Neural crest cell (in vitro differentiated cells): ENCODE results near the gene C14orf119. TPM values are rescaled to one million over a fixed set of nuclear protein-coding genes. Genes with fewer than 3 reads are reported as not detected.

Source experiments
- DNase-seq: peaks from one replicate; pipeline ENCODE4 v3.0.0; 2021; ENCODE audit warnings: low read depth, mixed read lengths, low spot score
- H3K27ac Mint-ChIP-seq: one replicate; pipeline ENCODE4 v1.8.0; 2021; ENCODE audit warnings: mild to moderate bottlenecking, mixed read lengths; ENCODE audit not compliant: unreplicated experiment
- H3K27me3 Mint-ChIP-seq: 2 replicates; pipeline ENCODE4 v1.8.0; 2021; ENCODE audit warnings: low read depth, mild to moderate bottlenecking, mixed read lengths
- H3K36me3 Mint-ChIP-seq: 2 replicates; pipeline ENCODE4 v1.8.0; 2021; ENCODE audit warnings: low read depth, mild to moderate bottlenecking, mixed read lengths
- H3K4me1 Mint-ChIP-seq: 2 replicates; pipeline ENCODE4 v1.8.0; 2021; ENCODE audit warnings: mixed read lengths
- H3K4me3 Mint-ChIP-seq: one replicate; pipeline ENCODE4 v1.8.0; 2021; ENCODE audit warnings: mild to moderate bottlenecking, mixed read lengths
- H3K9me3 Mint-ChIP-seq: 2 replicates; pipeline ENCODE4 v1.8.0; 2021; ENCODE audit warnings: mixed read lengths
- CTCF ChIP-seq: fragments of 200-600 bp; sonication (generic); conservative IDR thresholded peaks from 2 replicates; pipeline ENCODE4 v1.5.0; 2021; ENCODE audit warnings: antibody characterized with exemption, mild to moderate bottlenecking
- total RNA-seq: library from RNA; stranded (reverse); gene quantifications from 2 replicates; pipeline ENCODE4 v1.2.1, GENCODE V29; 2021

The C14orf119 gene
- total RNA-seq, 1 donor from 2014 or later, result 48.6 TPM

GRCh38 chr14:23093104-23093503 is 2.2 kb upstream of the C14orf119 start:
- TF ChIP-seq CTCF, result no peak
- H3K27ac Mint-ChIP-seq, result peak overlapping the region; percentile 13
- no peak for DNase-seq
- H3K36me3 Mint-ChIP-seq, result peaks cover 9% of the 10 kb centered on the region
- no peaks in the 10 kb centered on the region for H3K9me3 Mint-ChIP-seq
- H3K4me1 Mint-ChIP-seq, result peaks cover 15% of the 10 kb centered on the region
- peak overlapping the region; percentile 70 for H3K4me3 Mint-ChIP-seq
- no peaks in the 10 kb centered on the region for H3K27me3 Mint-ChIP-seq

DNA sequence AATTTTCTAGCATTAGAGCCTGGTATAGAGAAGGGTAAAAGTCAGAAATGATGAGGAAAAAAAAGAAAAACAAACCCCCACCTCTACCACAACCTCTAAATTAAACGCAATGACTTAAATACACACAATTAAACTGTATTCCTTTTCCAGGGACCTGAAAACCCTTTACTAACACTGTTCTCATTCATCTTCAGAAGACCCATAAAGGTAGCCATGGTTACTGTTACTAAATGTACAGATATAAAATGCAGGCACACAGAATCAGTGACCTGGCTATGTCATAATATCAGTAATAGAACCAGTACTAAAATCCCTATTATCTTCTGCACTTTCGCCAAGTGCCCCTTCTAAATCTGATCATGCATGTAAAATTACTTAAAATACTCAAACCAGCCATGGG is 1.8 kb upstream of the C14orf119 start:
- H3K4me1 Mint-ChIP-seq, result peaks cover 15% of the 10 kb centered on the region

DNA sequence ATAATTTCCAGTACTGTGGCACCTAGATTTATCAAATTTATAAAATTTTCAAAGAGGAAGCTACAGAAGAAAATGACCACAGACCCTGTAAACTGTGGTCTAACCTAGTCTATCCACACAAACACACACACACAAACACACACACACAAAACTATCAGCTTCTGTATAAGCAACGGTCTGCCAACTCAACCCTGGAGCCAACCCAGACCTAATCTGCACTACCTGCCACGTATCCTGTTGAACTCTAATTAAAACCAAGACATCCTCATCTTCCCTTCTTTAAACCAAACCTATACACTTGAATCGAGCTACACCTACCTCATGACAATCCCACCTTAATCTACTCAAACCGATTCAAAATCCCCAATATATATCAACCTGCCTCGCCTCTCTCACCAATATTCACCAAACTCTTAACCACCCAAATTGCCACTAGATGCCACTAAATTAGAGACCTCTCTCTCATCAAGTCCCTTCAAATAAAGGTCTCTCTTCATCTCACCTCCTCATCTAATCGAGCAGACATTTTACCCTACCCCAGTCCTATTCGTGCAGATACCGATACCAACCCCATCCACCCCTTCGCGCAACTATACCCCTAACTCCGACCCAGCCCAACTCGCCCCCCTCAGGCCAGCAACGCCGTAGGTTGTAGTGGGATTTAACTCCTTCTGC is 1.2 kb upstream of the C14orf119 start:
- peak; percentile 15 for TF ChIP-seq CTCF
- no peak for DNase-seq
- H3K27ac Mint-ChIP-seq, result no peak overlapping the region

More for the DNA sequence above, 1.8 kb upstream of the C14orf119 start:
- TF ChIP-seq CTCF, result no peak
- Mint-ChIP-seq H3K4me3 (no peak overlapping the region), H3K27ac (no peak overlapping the region), H3K9me3 (no peaks in the 10 kb centered on the region), H3K36me3 (peaks cover 9% of the 10 kb centered on the region), H3K27me3 (no peaks in the 10 kb centered on the region)
- DNase-seq, result no peak

GRCh38 chr14:23094666-23095195 is 574 bp upstream of the C14orf119 start, which contains the start of gene ACIN1:
Gene ACIN1 (minus strand): TSS chr14:23095136. CDS start chr14:23095112, 24 bp downstream.
- peak; percentile 100 for DNase-seq
- H3K27ac Mint-ChIP-seq, result no peak within 1 kb of the TSS
- H3K36me3 Mint-ChIP-seq, result peaks cover 8% of the 10 kb centered on the region
- no peaks in the 10 kb centered on the region for H3K9me3 Mint-ChIP-seq
- H3K27me3 Mint-ChIP-seq, result no peaks in the 10 kb centered on the region
- no peak within 1 kb of the TSS for H3K4me3 Mint-ChIP-seq
- peaks cover 15% of the 10 kb centered on the region for H3K4me1 Mint-ChIP-seq
- no peak for TF ChIP-seq CTCF

More for the DNA sequence above, 1.2 kb upstream of the C14orf119 start:
- H3K9me3 Mint-ChIP-seq, result no peaks in the 10 kb centered on the region
- no peaks in the 10 kb centered on the region for H3K27me3 Mint-ChIP-seq
- peaks cover 15% of the 10 kb centered on the region for H3K4me1 Mint-ChIP-seq
- no peak overlapping the region for H3K4me3 Mint-ChIP-seq
- peaks cover 10% of the 10 kb centered on the region for H3K36me3 Mint-ChIP-seq

DNA sequence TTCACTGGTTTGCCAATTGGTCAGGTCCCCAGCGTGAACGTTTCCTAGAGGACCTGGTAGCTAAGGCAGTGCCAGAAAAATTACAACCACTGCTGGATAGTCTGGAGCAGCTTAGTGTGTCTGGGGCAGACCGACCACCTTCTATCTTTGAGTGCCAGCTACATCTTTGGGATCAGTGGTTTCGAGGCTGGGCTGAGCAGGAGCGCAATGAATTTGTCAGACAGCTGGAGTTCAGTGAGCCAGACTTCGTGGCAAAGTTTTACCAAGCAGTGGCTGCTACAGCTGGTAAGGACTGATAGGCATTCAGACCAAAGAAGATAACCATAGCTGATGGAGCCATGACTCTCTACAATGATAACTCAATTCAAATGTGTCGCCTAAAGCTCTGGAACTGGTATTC is 2.5 kb downstream of the C14orf119 start:
- TF ChIP-seq CTCF, result no peak
- no peaks in the 10 kb centered on the region for H3K9me3 Mint-ChIP-seq
- H3K4me1 Mint-ChIP-seq, result peaks cover 12% of the 10 kb centered on the region
- DNase-seq, result no peak
- H3K27me3 Mint-ChIP-seq, result peaks cover 2% of the 10 kb centered on the region
- H3K4me3 Mint-ChIP-seq, result no peak overlapping the region
- peaks cover 2% of the 10 kb centered on the region for H3K36me3 Mint-ChIP-seq
- H3K27ac Mint-ChIP-seq, result no peak overlapping the region
